GM10266 (cell line): ENCODE measurements around the gene P2RY2.

ENCODE experiments used
- DNase-seq: peaks from one replicate; pipeline ENCODE4 v3.0.0; 2012; ENCODE audit errors: extremely low spot score
- TF ChIP-seq, protein P1 (sequence below): IDR thresholded peaks from 2 replicates; pipeline ENCODE4 v1.5.1; 2012; ENCODE audit warnings: mild to moderate bottlenecking, low read depth; ENCODE audit not compliant: control insufficient read depth, insufficient read depth; ENCODE audit errors: missing control alignments

Gene P2RY2

DNA sequence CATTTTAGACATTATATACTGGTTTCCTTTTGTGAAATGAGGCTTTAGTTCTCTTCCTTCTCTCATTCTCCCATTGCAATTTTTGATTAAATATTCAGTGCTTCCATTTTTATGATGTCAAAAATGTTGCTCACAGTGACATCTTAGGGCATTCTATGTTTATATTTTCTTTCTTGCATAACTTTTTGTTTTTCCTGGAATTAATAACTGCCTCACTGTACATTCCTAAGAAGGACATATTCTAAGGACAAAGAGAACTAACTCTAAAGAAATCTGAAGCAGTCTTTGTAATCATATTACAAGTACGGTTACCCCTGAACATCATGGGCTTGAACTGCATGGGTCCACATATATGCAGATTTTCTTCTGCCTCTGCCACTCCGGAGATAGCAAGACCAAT lies 28.2 kb downstream of the P2RY2 start:
- TF ChIP-seq, protein P1, sequence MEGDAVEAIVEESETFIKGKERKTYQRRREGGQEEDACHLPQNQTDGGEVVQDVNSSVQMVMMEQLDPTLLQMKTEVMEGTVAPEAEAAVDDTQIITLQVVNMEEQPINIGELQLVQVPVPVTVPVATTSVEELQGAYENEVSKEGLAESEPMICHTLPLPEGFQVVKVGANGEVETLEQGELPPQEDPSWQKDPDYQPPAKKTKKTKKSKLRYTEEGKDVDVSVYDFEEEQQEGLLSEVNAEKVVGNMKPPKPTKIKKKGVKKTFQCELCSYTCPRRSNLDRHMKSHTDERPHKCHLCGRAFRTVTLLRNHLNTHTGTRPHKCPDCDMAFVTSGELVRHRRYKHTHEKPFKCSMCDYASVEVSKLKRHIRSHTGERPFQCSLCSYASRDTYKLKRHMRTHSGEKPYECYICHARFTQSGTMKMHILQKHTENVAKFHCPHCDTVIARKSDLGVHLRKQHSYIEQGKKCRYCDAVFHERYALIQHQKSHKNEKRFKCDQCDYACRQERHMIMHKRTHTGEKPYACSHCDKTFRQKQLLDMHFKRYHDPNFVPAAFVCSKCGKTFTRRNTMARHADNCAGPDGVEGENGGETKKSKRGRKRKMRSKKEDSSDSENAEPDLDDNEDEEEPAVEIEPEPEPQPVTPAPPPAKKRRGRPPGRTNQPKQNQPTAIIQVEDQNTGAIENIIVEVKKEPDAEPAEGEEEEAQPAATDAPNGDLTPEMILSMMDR, result no peak
- no peak for DNase-seq

DNA sequence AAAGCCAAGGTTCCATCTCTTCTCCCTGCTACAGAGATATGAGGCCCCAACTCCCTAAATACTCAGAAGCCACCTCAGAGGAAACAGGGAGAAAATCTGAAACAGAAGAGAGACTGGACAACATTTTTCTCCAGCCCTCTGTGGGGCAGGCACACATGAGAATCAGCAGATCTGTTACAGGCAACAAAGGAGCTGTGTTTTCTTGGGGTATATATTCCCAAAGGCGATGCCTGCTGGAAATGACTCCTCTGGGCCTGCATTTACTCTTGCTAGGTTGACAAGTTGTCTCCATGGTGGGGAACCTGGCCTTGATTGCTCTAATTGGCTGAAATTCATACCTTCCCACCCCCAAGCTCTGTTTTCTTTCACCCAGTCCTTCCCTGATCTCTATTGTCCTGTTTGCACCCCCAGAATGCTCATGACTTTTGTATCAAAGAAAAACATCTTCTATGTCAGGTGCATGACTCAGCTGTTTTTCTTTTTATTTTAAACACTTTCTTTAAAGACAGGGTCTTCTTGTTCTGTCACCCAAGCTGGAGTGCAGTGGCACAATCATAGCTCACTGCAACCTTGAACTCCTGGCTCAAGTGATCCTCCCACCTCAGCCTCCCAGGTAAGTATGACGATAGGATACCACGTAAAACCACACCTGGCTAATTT lies 30.6 kb downstream of the P2RY2 start:
- no peak for DNase-seq
- TF ChIP-seq, protein P1, result no peak

GRCh38 chr11:73249304-73249703 lies 31.2 kb downstream of the P2RY2 start:
- no peak for DNase-seq
- TF ChIP-seq, protein P1, result no peak

GRCh38 chr11:73249853-73250783 lies 32.0 kb downstream of the P2RY2 start:
- DNase-seq, result no peak
- TF ChIP-seq, protein P1, result no peak

DNA sequence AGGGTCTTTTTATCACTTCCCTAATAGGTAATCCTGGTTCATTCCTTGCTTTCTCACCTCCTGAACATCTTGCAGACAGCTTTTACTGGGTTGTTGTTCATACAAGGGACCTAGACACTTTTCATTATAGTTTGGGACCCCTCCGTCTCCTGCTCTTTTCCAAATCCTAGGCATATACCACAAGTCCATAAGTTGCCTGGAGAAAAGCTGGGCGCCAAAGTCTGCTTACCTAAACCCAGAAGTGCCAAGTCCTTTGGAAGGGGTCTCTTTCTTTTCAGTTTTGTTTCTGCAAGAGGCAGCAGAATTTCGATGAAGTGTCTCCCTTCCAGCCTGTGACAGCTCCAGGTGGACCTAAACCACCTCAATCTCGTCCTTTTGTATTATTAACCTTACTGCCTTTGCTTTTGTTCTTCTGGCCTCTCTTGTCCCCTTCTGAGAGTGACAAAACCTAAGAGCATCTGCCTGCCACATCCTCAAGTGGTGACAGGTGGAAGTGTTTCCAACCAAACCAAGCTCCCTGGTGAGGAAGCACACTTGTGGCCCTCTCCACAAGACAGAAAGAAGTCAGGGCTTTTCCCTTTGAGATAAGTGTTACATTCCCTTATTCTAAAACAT lies 34.6 kb downstream of the P2RY2 start:
- TF ChIP-seq, protein P1, result no peak
- DNase-seq, result no peak

GRCh38 chr11:73257342-73258103 lies 39.4 kb downstream of the P2RY2 start:
- TF ChIP-seq, protein P1, result no peak
- DNase-seq, result no peak
